ENCODE data around the gene PCYT1A. TPM values are rescaled to one million over a fixed set of nuclear protein-coding genes. Genes with fewer than 3 reads are reported as not detected.

Gene PCYT1A
- total and polyA plus RNA-seq, 2 donors (not counting 3 experiments of a cell fraction or from before 2014, with no cell fraction given) = 50.3 to 65.5 TPM

- no peak for DNase-seq (ENCODE audit: low read depth, low spot score)
- intact Hi-C loops (cut with micrococcal nuclease) = no loop called here
- TF ChIP-seq FOS (IDR thresholded peaks at IDR 0.05; ENCODE audit: borderline replicate concordance, insufficient read depth, low read length) (no peak), MYC (IDR thresholded peaks at IDR 0.05; ENCODE audit: low read depth, low read length) (no peak)
- peak overlapping the region; percentile 43 for H3K27ac ChIP-seq (ENCODE audit: insufficient read depth, low read depth, low read length)
- H3K4me3 ChIP-seq (replicated peaks in 1 of 3; ENCODE audit: insufficient read depth in 1 of 3, low read depth in 1 of 3, low read length in 3 of 3) = peak overlapping the region; percentile 27 to 96 (median 75)
- H3K27me3 ChIP-seq (ENCODE audit: control insufficient read depth in 2 of 2, insufficient read depth in 2 of 2, low read length in 2 of 2) = no peaks in the 10 kb centered on the region
- peaks cover 39% of the 10 kb centered on the region for H3K79me2 ChIP-seq (ENCODE audit: control insufficient read depth, insufficient read depth, low read length)
- CTCF ChIA-PET = interaction anchor here (0.6 kb wide), 1 partner anchor 430 kb away, joined by 3 read pairs; no protein-coding TSS in a partner anchor
- no peaks in the 10 kb centered on the region for H3K9me1 ChIP-seq (replicated peaks; ENCODE audit: control insufficient read depth, extremely low read depth, insufficient read depth, low read length)
- H3K9me3 ChIP-seq (replicated peaks; ENCODE audit: control insufficient read depth, insufficient read depth, low read length) = no peaks in the 10 kb centered on the region
- H4K20me1 ChIP-seq (replicated peaks; ENCODE audit: control insufficient read depth, extremely low read depth, insufficient read depth, low read length) = no peaks in the 10 kb centered on the region
- H3K4me1 ChIP-seq (ENCODE audit: control insufficient read depth, extremely low read depth, insufficient read depth, low read length) = peaks cover 11% of the 10 kb centered on the region
- dilution Hi-C loops (cut with MboI; ENCODE audit: extremely low pct_ligation_motif_present, low sequenced_read_pairs) = no loop called here
- H3K36me3 ChIP-seq (ENCODE audit: control insufficient read depth in 2 of 2, extremely low read depth in 1 of 2, insufficient read depth in 2 of 2, low read length in 2 of 2) = no peaks in the 10 kb centered on the region
- peak overlapping the region; percentile 33 for H3K9ac ChIP-seq (replicated peaks; ENCODE audit: extremely low read depth, insufficient read depth, low read length)
- POLR2A ChIA-PET = interaction anchor here (0.7 kb wide), 1 partner anchor 146 kb away, joined by 3 read pairs; no protein-coding TSS in a partner anchor
- peak overlapping the region; percentile 17 for H2AFZ ChIP-seq (ENCODE audit: low read depth, low read length)
- H3K4me2 ChIP-seq (ENCODE audit: insufficient read depth, low read length) = peak overlapping the region; percentile 74
- FAIRE-seq = no peak
- BruUV-seq (replicated peaks) = TSS peak; percentile 89
Measured at GRCh38 chr3:196288141-196288460, 575 bp upstream of the PCYT1A start.

DNA sequence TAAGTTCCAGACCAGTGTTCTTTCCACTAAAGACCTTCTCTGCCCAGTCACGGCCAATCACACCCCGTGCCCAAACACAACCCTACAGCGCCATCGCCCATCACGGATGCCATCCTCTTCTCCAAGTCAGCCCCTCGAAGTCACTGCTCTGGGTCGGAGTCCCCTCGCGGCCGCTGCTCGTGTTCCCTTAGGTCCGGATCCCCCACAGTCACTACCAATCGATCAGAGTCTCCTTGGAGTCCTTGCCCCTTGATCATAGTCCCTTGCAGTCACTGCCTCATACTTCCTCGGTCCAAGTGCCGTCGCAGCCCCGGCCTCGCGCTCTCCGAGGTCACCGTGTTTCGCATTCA, 461 bp downstream of the PCYT1A start:
- BruUV-seq (replicated peaks) = no TSS peak
- Histone ChIP-seq H3K4me3 (replicated peaks in 1 of 3; ENCODE audit: insufficient read depth in 1 of 3, low read depth in 1 of 3, low read length in 3 of 3) (peak overlapping the region; percentile 0 to 96 (median 27)), H3K4me1 (ENCODE audit: control insufficient read depth, extremely low read depth, insufficient read depth, low read length) (peaks cover 11% of the 10 kb centered on the region), H3K27ac (ENCODE audit: insufficient read depth, low read depth, low read length) (peak overlapping the region; percentile 1), H3K9me1 (replicated peaks; ENCODE audit: control insufficient read depth, extremely low read depth, insufficient read depth, low read length) (no peaks in the 10 kb centered on the region), H3K27me3 (ENCODE audit: control insufficient read depth in 2 of 2, insufficient read depth in 2 of 2, low read length in 2 of 2) (no peaks in the 10 kb centered on the region), H3K36me3 (ENCODE audit: control insufficient read depth in 2 of 2, extremely low read depth in 1 of 2, insufficient read depth in 2 of 2, low read length in 2 of 2) (no peaks in the 10 kb centered on the region), H3K9me3 (replicated peaks; ENCODE audit: control insufficient read depth, insufficient read depth, low read length) (no peaks in the 10 kb centered on the region), H3K79me2 (ENCODE audit: control insufficient read depth, insufficient read depth, low read length) (peaks cover 46% of the 10 kb centered on the region), H4K20me1 (replicated peaks; ENCODE audit: control insufficient read depth, extremely low read depth, insufficient read depth, low read length) (no peaks in the 10 kb centered on the region), H3K4me2 (ENCODE audit: insufficient read depth, low read length) (peak overlapping the region; percentile 60), H2AFZ (ENCODE audit: low read depth, low read length) (peak overlapping the region; percentile 2), H3K9ac (replicated peaks; ENCODE audit: extremely low read depth, insufficient read depth, low read length) (peak overlapping the region; percentile 33)
- dilution Hi-C loops (cut with MboI; ENCODE audit: extremely low pct_ligation_motif_present, low sequenced_read_pairs) = no loop called here
- DNase-seq (ENCODE audit: low read depth, low spot score) (no peak), FAIRE-seq (peak; percentile 24)
- ChIA-PET CTCF (interaction anchor here (0.6 kb wide), 1 partner anchor 33 kb away, joined by 3 read pairs; no protein-coding TSS in a partner anchor), POLR2A (interaction anchor here (0.7 kb wide), 2 partner anchors 247 to 684 kb away, joined by 3 read pairs; no protein-coding TSS in a partner anchor)
- no peak for TF ChIP-seq POLR2AphosphoS5 (IDR thresholded peaks at IDR 0.05; ENCODE audit: insufficient read depth, low read depth, low read length)
- no peak for TF ChIP-seq GATA2 (IDR thresholded peaks at IDR 0.05; ENCODE audit: insufficient read depth, insufficient read length, low read depth, low read length)
- TF ChIP-seq EZH2 (IDR thresholded peaks at IDR 0.05; ENCODE audit: borderline replicate concordance, low read depth, low read length, severe bottlenecking) = no peak
- TF ChIP-seq MYC (IDR thresholded peaks at IDR 0.05; ENCODE audit: low read depth, low read length) = no peak
- TF ChIP-seq, protein P1, sequence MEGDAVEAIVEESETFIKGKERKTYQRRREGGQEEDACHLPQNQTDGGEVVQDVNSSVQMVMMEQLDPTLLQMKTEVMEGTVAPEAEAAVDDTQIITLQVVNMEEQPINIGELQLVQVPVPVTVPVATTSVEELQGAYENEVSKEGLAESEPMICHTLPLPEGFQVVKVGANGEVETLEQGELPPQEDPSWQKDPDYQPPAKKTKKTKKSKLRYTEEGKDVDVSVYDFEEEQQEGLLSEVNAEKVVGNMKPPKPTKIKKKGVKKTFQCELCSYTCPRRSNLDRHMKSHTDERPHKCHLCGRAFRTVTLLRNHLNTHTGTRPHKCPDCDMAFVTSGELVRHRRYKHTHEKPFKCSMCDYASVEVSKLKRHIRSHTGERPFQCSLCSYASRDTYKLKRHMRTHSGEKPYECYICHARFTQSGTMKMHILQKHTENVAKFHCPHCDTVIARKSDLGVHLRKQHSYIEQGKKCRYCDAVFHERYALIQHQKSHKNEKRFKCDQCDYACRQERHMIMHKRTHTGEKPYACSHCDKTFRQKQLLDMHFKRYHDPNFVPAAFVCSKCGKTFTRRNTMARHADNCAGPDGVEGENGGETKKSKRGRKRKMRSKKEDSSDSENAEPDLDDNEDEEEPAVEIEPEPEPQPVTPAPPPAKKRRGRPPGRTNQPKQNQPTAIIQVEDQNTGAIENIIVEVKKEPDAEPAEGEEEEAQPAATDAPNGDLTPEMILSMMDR (IDR thresholded peaks at IDR 0.05; ENCODE audit: extremely low read depth in 1 of 2, insufficient read depth in 1 of 2, low read depth in 1 of 2, low read length in 2 of 2) = no peak
- TF ChIP-seq FOS (IDR thresholded peaks at IDR 0.05; ENCODE audit: borderline replicate concordance, insufficient read depth, low read length) = no peak
- TF ChIP-seq JUN (IDR thresholded peaks at IDR 0.05; ENCODE audit: borderline replicate concordance, insufficient read depth, insufficient read length, low read depth) = no peak
- no peak for TF ChIP-seq POLR2A (IDR thresholded peaks at IDR 0.05; ENCODE audit: low read depth, low read length)
- TF ChIP-seq, protein P2, sequence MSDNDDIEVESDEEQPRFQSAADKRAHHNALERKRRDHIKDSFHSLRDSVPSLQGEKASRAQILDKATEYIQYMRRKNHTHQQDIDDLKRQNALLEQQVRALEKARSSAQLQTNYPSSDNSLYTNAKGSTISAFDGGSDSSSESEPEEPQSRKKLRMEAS (IDR thresholded peaks at IDR 0.05; ENCODE audit: insufficient read depth, insufficient read length) = no peak
- intact Hi-C loops (cut with micrococcal nuclease) = loop anchor here (1.0 kb wide), 3 partner anchors 31 to 216 kb away; partner anchors contain the start of genes DYNLT2B, RNF168 and UBXN7
